ENCODE data around the gene PPP2R5D. TPM values are rescaled to one million over a fixed set of nuclear protein-coding genes. Genes with fewer than 3 reads are reported as not detected.

The PPP2R5D gene
- polyA plus RNA-seq, 1 donor (not counting 4 experiments of a cell fraction or from before 2014, with no cell fraction given), result 49.6 TPM

GRCh38 chr6:43016943-43017334, 32.6 kb downstream of the PPP2R5D start:
- DNase-seq (ENCODE audit: low read depth, low spot score), result no peak
- dilution Hi-C loops (cut with MboI; ENCODE audit: extremely low pct_ligation_motif_present, low sequenced_read_pairs), result no loop called here
- H3K4me3 ChIP-seq (ENCODE audit: control insufficient read depth in 2 of 3, extremely low read depth in 1 of 3, insufficient read depth in 2 of 3, low read depth in 1 of 3, low read length in 3 of 3), result no peak overlapping the region
- TF ChIP-seq CTCF (optimal IDR thresholded peaks at IDR 0.05 in 1 of 3, IDR thresholded peaks at IDR 0.05 in 1 of 3, conservative IDR thresholded peaks at IDR 0.05 in 1 of 3; ENCODE audit: extremely low read depth in 1 of 3, insufficient read depth in 2 of 3, low read length in 3 of 3) (no peak), EZH2 (IDR thresholded peaks at IDR 0.05; ENCODE audit: low read length) (no peak)
- peaks cover 45% of the 10 kb centered on the region for H3K79me2 ChIP-seq (ENCODE audit: control insufficient read depth, insufficient read depth, low read length)
- no peak for FAIRE-seq
- H3K4me2 ChIP-seq (ENCODE audit: control insufficient read depth, extremely low read depth, insufficient read depth, low read depth, low read length), result no peak overlapping the region
- H3K27ac ChIP-seq (ENCODE audit: control insufficient read depth, insufficient read depth, low read length), result no peak overlapping the region
- no peak overlapping the region for H2AFZ ChIP-seq (ENCODE audit: control insufficient read depth, low read length)
- no peaks in the 10 kb centered on the region for H3K9me3 ChIP-seq (ENCODE audit: control insufficient read depth, low read depth, low read length)
- no peaks in the 10 kb centered on the region for H3K27me3 ChIP-seq (ENCODE audit: control insufficient read depth, extremely low read depth, insufficient read depth, low read length)
- peaks cover 16 to 18% of the 10 kb centered on the region in 2 experiments for H3K36me3 ChIP-seq (ENCODE audit: control insufficient read depth in 2 of 2, extremely low read depth in 1 of 2, insufficient read depth in 2 of 2, low read length in 2 of 2)
- no peaks in the 10 kb centered on the region for H4K20me1 ChIP-seq (ENCODE audit: control insufficient read depth, extremely low read depth, insufficient read depth, low read length)
- H3K9ac ChIP-seq (ENCODE audit: control insufficient read depth, extremely low read depth, insufficient read depth, low read length), result no peak overlapping the region
- peaks cover 23% of the 10 kb centered on the region for H3K4me1 ChIP-seq (ENCODE audit: control insufficient read depth, extremely low read depth, insufficient read depth, low read length)
- H3K9me1 ChIP-seq (ENCODE audit: control insufficient read depth, extremely low read depth, insufficient read depth, low read length), result no peaks in the 10 kb centered on the region

- Histone ChIP-seq H3K27me3 (ENCODE audit: control insufficient read depth, extremely low read depth, insufficient read depth, low read length) (no peaks in the 10 kb centered on the region), H3K79me2 (ENCODE audit: control insufficient read depth, insufficient read depth, low read length) (peaks cover 57% of the 10 kb centered on the region), H3K9me3 (ENCODE audit: control insufficient read depth, low read depth, low read length) (no peaks in the 10 kb centered on the region), H3K9ac (ENCODE audit: control insufficient read depth, extremely low read depth, insufficient read depth, low read length) (no peak overlapping the region), H3K4me2 (ENCODE audit: control insufficient read depth, extremely low read depth, insufficient read depth, low read depth, low read length) (no peak overlapping the region), H3K4me3 (ENCODE audit: control insufficient read depth in 2 of 3, extremely low read depth in 1 of 3, insufficient read depth in 2 of 3, low read depth in 1 of 3, low read length in 3 of 3) (no peak overlapping the region), H2AFZ (ENCODE audit: control insufficient read depth, low read length) (no peak overlapping the region), H3K27ac (ENCODE audit: control insufficient read depth, insufficient read depth, low read length) (no peak overlapping the region), H3K36me3 (ENCODE audit: control insufficient read depth in 2 of 2, extremely low read depth in 1 of 2, insufficient read depth in 2 of 2, low read length in 2 of 2) (peaks cover 8 to 16% of the 10 kb centered on the region in 2 experiments), H3K4me1 (ENCODE audit: control insufficient read depth, extremely low read depth, insufficient read depth, low read length) (peaks cover 15% of the 10 kb centered on the region), H3K9me1 (ENCODE audit: control insufficient read depth, extremely low read depth, insufficient read depth, low read length) (no peaks in the 10 kb centered on the region), H4K20me1 (ENCODE audit: control insufficient read depth, extremely low read depth, insufficient read depth, low read length) (no peaks in the 10 kb centered on the region)
- dilution Hi-C loops (cut with MboI; ENCODE audit: extremely low pct_ligation_motif_present, low sequenced_read_pairs), result no loop called here
- FAIRE-seq (no peak), DNase-seq (ENCODE audit: low read depth, low spot score) (no peak)
- no peak for TF ChIP-seq EZH2 (IDR thresholded peaks at IDR 0.05; ENCODE audit: low read length)
- TF ChIP-seq CTCF (optimal IDR thresholded peaks at IDR 0.05 in 1 of 3, IDR thresholded peaks at IDR 0.05 in 1 of 3, conservative IDR thresholded peaks at IDR 0.05 in 1 of 3; ENCODE audit: extremely low read depth in 1 of 3, insufficient read depth in 2 of 3, low read length in 3 of 3), result no peak
Measured at GRCh38 chr6:43019152-43019551, 34.8 kb downstream of the PPP2R5D start.

Data from keratinocyte (primary cell).